Stomach (tissue), 9 donors: ENCODE data around the gene GALNT18. TPM values are rescaled to one million over a fixed set of nuclear protein-coding genes. Genes with fewer than 3 reads are reported as not detected.

Source experiments
- DNase-seq, 2 donors: peaks; one replicate each; pipeline versions ENCODE4 v3.0.0 to v3.0.0-alpha.2; 2013 to 2019
- H3K27ac ChIP-seq, 5 donors: fragments of 200-600 bp in 4 of 5; sonication (generic) in 4 of 5; one replicate each; pipeline ENCODE4 v1.5.1; 2013 to 2019; ENCODE audit warnings: mild to moderate bottlenecking in 1 of 5, moderate library complexity in 1 of 5
- H3K27me3 ChIP-seq, 3 donors: fragments of 200-600 bp; sonication (generic); one replicate each; pipeline ENCODE4 v1.5.1; 2017 to 2019; ENCODE audit warnings: mixed run types in 1 of 3
- H3K36me3 ChIP-seq, 4 donors: fragments of 200-600 bp; sonication (generic); 1 replicate in 3 of 4; 2 replicates in 1 of 4; pipeline ENCODE4 v1.5.1; 2016 to 2019
- H3K4me1 ChIP-seq, 4 donors: fragments of 200-600 bp; sonication (generic); one replicate each; pipeline ENCODE4 v1.5.1; 2016 to 2019
- H3K4me3 ChIP-seq, 4 donors: fragments of 200-600 bp; sonication (generic) in 3 of 4; one replicate each; pipeline ENCODE4 v1.5.1; 2016 to 2019; ENCODE audit warnings: mild to moderate bottlenecking in 1 of 4
- H3K9me3 ChIP-seq, 4 donors: fragments of 200-600 bp; sonication (generic); one replicate each; pipeline ENCODE4 v1.5.1; 2016 to 2019
- EP300 ChIP-seq: sonication (generic); formaldehyde crosslinking; IDR thresholded peaks from one replicate; pipeline ENCODE4 v1.6.1; 2017; ENCODE audit warnings: antibody characterized with exemption
- POLR2A ChIP-seq, 4 donors: fragments of 450-650 bp; IDR thresholded peaks; one replicate each; pipeline ENCODE4 v1.6.1; 2016; ENCODE audit warnings: antibody characterized with exemption in 4 of 4, control low read depth in 2 of 4, mild to moderate bottlenecking in 1 of 4, moderate library complexity in 1 of 4
- POLR2AphosphoS5 ChIP-seq, 3 donors: sonication (generic); formaldehyde crosslinking; IDR thresholded peaks; one replicate each; pipeline ENCODE4 v1.6.1; 2016; ENCODE audit warnings: antibody characterized with exemption in 3 of 3
- WGBS, 5 donors: extraction: QIAGEN DNeasy Blood & Tissue Kit in 3 of 5; methylation state at CpG; one replicate each; pipeline versions ENCODE4 v1.1.5 to v1.1.7; 2013 to 2018; 5-methylcytosine and 5-hydroxymethylcytosine counted together
- intact Hi-C: fragments of 100-400 bp; cut with DNase I; formaldehyde crosslinking; loops from one replicate; pipeline ENCODE4 v1.15.1; 2023; ENCODE audit warnings: low total_unique reads
- polyA plus RNA-seq, 3 donors: library from polyadenylated mRNA; stranded (reverse); fragments of 200-250 nt; gene quantifications; one replicate each; pipeline ENCODE4 v1.2.3, GENCODE V29; 2013
- total RNA-seq, 5 donors: library from RNA; depleted of rRNA; stranded (reverse); fragments of >200 nt; gene quantifications; one replicate each; pipeline versions ENCODE4 v1.1.0 to v1.2.3, GENCODE V29; 2014 to 2016
- TF ChIP-seq, protein P1 (sequence below), 7 experiments: fragments of 450-650 bp in 4 of 7; fragments of 200-600 bp in 3 of 7; sonication (generic) in 3 of 7; IDR thresholded peaks; one replicate each; pipeline ENCODE4 v1.5.1; 2016 to 2019; ENCODE audit warnings: antibody characterized with exemption in 7 of 7, control low read depth in 2 of 7, mild to moderate bottlenecking in 1 of 7
- donor health status: healthy with polysubstance abuse.
- donor health status: Bipolar disorder and iron deficiency.
- donor health status: healthy.

GALNT18 gene
- total and polyA plus RNA-seq, 8 donors, result 0.58 to 16.1 (median 2.7) TPM

- H3K4me1 ChIP-seq, result peaks cover 0 to 16% (median 8%) of the 10 kb centered on the region in 4 donors
- H3K4me3 ChIP-seq, result no peak overlapping the region
- H3K27me3 ChIP-seq, result no peaks in the 10 kb centered on the region
- intact Hi-C loops, result no loop called here
- TF ChIP-seq, protein P1, sequence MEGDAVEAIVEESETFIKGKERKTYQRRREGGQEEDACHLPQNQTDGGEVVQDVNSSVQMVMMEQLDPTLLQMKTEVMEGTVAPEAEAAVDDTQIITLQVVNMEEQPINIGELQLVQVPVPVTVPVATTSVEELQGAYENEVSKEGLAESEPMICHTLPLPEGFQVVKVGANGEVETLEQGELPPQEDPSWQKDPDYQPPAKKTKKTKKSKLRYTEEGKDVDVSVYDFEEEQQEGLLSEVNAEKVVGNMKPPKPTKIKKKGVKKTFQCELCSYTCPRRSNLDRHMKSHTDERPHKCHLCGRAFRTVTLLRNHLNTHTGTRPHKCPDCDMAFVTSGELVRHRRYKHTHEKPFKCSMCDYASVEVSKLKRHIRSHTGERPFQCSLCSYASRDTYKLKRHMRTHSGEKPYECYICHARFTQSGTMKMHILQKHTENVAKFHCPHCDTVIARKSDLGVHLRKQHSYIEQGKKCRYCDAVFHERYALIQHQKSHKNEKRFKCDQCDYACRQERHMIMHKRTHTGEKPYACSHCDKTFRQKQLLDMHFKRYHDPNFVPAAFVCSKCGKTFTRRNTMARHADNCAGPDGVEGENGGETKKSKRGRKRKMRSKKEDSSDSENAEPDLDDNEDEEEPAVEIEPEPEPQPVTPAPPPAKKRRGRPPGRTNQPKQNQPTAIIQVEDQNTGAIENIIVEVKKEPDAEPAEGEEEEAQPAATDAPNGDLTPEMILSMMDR (IDR thresholded peaks at IDR 0.05), result no peak
- TF ChIP-seq POLR2AphosphoS5 (IDR thresholded peaks at IDR 0.05) (no peak), POLR2A (IDR thresholded peaks at IDR 0.05) (no peak), EP300 (no peak)
- H3K9me3 ChIP-seq, result no peaks in the 10 kb centered on the region
- no peak for DNase-seq
- H3K36me3 ChIP-seq, result no peaks in the 10 kb centered on the region
- H3K27ac ChIP-seq, result no peak overlapping the region
Observed at GRCh38 chr11:11505190-11505589, 116.6 kb downstream of the GALNT18 start.

DNA sequence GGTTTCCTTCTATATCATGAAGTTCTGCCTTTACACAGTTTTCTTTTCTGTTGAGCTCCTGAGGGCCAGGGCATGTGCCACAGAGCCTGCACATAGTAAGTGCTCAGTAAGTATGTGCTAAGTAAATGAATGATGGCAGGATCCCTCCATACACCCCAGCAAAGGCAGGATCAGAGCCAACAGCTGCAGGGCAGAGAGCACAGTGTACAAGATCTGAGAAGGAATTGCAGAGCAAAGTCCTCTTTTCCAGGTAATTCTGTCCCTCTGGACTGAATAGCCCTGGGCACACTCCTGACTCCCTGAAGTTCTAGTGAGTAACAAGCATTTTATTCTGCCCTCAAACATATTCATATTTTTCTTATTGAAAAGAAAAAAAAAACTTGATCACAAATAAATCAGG, 117.7 kb downstream of the GALNT18 start:
- no peaks in the 10 kb centered on the region for H3K27me3 ChIP-seq
- TF ChIP-seq POLR2A (IDR thresholded peaks at IDR 0.05) (no peak), POLR2AphosphoS5 (IDR thresholded peaks at IDR 0.05) (no peak), EP300 (no peak)
- TF ChIP-seq, protein P1 (IDR thresholded peaks at IDR 0.05), result no peak
- H3K4me3 ChIP-seq, result no peak overlapping the region
- H3K27ac ChIP-seq, result no peak overlapping the region
- DNase-seq, result no peak
- peaks cover 0 to 16% (median 8%) of the 10 kb centered on the region in 4 donors for H3K4me1 ChIP-seq
- no peaks in the 10 kb centered on the region for H3K36me3 ChIP-seq
- intact Hi-C loops, result no loop called here
- no peaks in the 10 kb centered on the region for H3K9me3 ChIP-seq

GRCh38 chr11:11502263-11502861, 119.4 kb downstream of the GALNT18 start:
- Histone ChIP-seq H3K27me3 (no peaks in the 10 kb centered on the region), H3K9me3 (no peaks in the 10 kb centered on the region), H3K4me3 (no peak overlapping the region), H3K36me3 (no peaks in the 10 kb centered on the region), H3K4me1 (peaks cover 0 to 16% (median 8%) of the 10 kb centered on the region in 4 donors), H3K27ac (no peak overlapping the region)
- DNase-seq, result peak in 1 of 2 donors; percentile 42
- WGBS, 5 donors, result 23 to 50% (median 42%) methylated on average over 9 of the region's 9 CpGs
- TF ChIP-seq POLR2AphosphoS5 (IDR thresholded peaks at IDR 0.05) (no peak), POLR2A (IDR thresholded peaks at IDR 0.05) (no peak), EP300 (no peak)
- TF ChIP-seq, protein P1 (IDR thresholded peaks at IDR 0.05), result no peak
- intact Hi-C loops, result no loop called here

DNA sequence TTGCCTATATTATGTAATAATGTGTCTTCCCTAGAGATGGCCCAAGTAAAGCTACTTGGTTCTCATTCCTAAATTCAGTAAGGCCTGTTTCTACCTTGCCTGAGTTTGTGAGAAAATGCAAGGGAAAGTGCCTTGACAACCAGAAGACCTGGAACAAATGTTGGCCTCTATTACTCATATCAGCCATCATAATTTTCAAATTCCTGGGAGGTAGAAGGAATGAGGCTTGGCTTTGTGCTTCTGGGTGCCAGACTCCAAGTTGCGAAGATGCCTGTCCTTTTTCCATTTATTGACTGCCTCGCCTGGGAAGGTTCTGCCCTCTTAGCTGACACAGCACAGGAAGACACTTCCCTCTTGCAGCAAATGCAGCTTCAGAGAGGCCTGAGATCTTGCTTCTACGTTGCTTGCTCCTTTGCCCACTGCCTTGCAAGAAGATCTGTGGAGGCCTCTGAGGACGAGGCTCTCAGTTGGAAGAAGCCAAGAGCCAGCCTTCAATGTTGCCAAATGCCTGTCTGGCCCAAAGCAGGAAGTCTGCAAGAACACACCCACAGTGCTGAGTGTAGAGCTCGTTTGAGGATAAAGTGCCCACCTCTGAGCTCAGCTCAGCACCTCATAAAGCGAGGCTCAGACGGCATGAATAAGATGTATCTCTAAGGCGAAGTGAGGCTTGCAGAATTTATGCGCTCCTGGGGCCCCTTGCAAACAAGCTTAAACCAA, 120.1 kb downstream of the GALNT18 start:
- TF ChIP-seq EP300, result no peak
- TF ChIP-seq POLR2A (IDR thresholded peaks at IDR 0.05), result no peak
- TF ChIP-seq, protein P1 (IDR thresholded peaks at IDR 0.05), result no peak
- TF ChIP-seq POLR2AphosphoS5 (IDR thresholded peaks at IDR 0.05), result no peak
- H3K27me3 ChIP-seq, result no peaks in the 10 kb centered on the region
- 50 to 68% (median 68%) methylated on average over 6 to 9 of the region's 9 CpGs for WGBS, 5 donors
- peaks cover 0 to 16% (median 8%) of the 10 kb centered on the region in 4 donors for H3K4me1 ChIP-seq
- no peak overlapping the region for H3K4me3 ChIP-seq
- H3K36me3 ChIP-seq, result no peaks in the 10 kb centered on the region
- no peak overlapping the region for H3K27ac ChIP-seq
- DNase-seq, result no peak
- no peaks in the 10 kb centered on the region for H3K9me3 ChIP-seq
- intact Hi-C loops, result no loop called here
